T-helper 1 cell treated with Interleukin-12 subunit alpha and Interleukin-12 subunit beta and Interleukin-4 antibody, amounts not matched to agents 30 μg/mL and 1 μg/mL, for 36 hours (primary cell): ENCODE data around the gene UBTFL1.

Experiments used
- H3K27ac Mint-ChIP-seq: one replicate; pipeline ENCODE4 v1.8.0; 2021; ENCODE audit warnings: mild to moderate bottlenecking, mixed read lengths
- H3K27me3 Mint-ChIP-seq: one replicate; pipeline ENCODE4 v1.8.0; 2021; ENCODE audit warnings: low read depth, mixed read lengths
- H3K36me3 Mint-ChIP-seq: one replicate; pipeline ENCODE4 v1.8.0; 2021; ENCODE audit warnings: low read depth, mixed read lengths
- H3K4me1 Mint-ChIP-seq: one replicate; pipeline ENCODE4 v1.8.0; 2021; ENCODE audit warnings: low read depth, mixed read lengths
- H3K4me3 Mint-ChIP-seq: one replicate; pipeline ENCODE4 v1.8.0; 2021; ENCODE audit warnings: mild to moderate bottlenecking, moderate library complexity, mixed read lengths
- H3K9me3 Mint-ChIP-seq: one replicate; pipeline ENCODE4 v1.8.0; 2021; ENCODE audit warnings: mixed read lengths

The UBTFL1 gene

GRCh38 chr11:90135016-90135415 is 49.3 kb downstream of the UBTFL1 start:
- Mint-ChIP-seq H3K27ac (no peak overlapping the region), H3K36me3 (no peaks in the 10 kb centered on the region), H3K9me3 (no peaks in the 10 kb centered on the region), H3K4me3 (peak overlapping the region; percentile 54), H3K27me3 (peaks cover 40% of the 10 kb centered on the region), H3K4me1 (peaks cover 7% of the 10 kb centered on the region)
